Cardiac ventricle fibroblast (primary cell): ENCODE measurements around the gene C2orf66. TPM values are rescaled to one million over a fixed set of nuclear protein-coding genes. Genes with fewer than 3 reads are reported as not detected.

Experiments used
- total RNA-seq: library from RNA; depleted of rRNA; stranded (reverse); fragments of >200 nt; gene quantifications from 2 replicates; pipeline ENCODE4 v1.2.3, GENCODE V29; 2015

The C2orf66 gene
- total RNA-seq = 0.20 and 0.56 TPM in 2 replicates

GRCh38 chr2:196809260-196809659, at the start of gene C2orf66:
TSS of gene C2orf66 (minus strand) at chr2:196809355. CDS start at chr2:196809336, 19 bp downstream.

Other genes starting within 250 kb of the C2orf66 start
- gene HECW2, start 215.8 kb downstream of the C2orf66 start, total RNA-seq = 6.1 and 7.9 TPM in 2 replicates
- 0.12 TPM in 1 of 2 replicates, not detected in the other for gene CCDC150, start 169.6 kb downstream of the C2orf66 start, total RNA-seq
- gene GTF3C3, start 9.7 kb downstream of the C2orf66 start, total RNA-seq = 18.6 and 27.6 TPM in 2 replicates
- 5.6 and 6.4 TPM in 2 replicates for gene PGAP1, start 117.4 kb upstream of the C2orf66 start, total RNA-seq